HUDEP-2 (cell line): ENCODE measurements around the gene CCDC188.
"Not testable (repeated sequence)": the region's sequence is repeated elsewhere in the genome, so short reads cannot be mapped to it uniquely, and the experiment has no call there.

Experiments used
- DNase-seq, 76 experiments: peaks; one replicate each; lab custom pipeline; 2025; ENCODE audit not compliant: unreplicated experiment in 76 of 76; lab: John Stamatoyannopoulos, UW

Gene CCDC188

GRCh38 chr22:20172141-20172613 lies 21.3 kb upstream of the CCDC188 start:
- no peak for DNase-seq

GRCh38 chr22:20171288-20172140 lies 20.7 kb upstream of the CCDC188 start:
- DNase-seq, result no peak

- no peak for DNase-seq
These were observed 19.3 kb upstream of the CCDC188 start for GRCh38 chr22:20170170-20170569.

GRCh38 chr22:20169253-20169822 lies 18.5 kb upstream of the CCDC188 start:
- no peak for DNase-seq

- no peak for DNase-seq
These were observed 16.9 kb upstream of the CCDC188 start for GRCh38 chr22:20167643-20168322.

- DNase-seq, result no peak
These were observed 15.8 kb upstream of the CCDC188 start for GRCh38 chr22:20166703-20167102.

GRCh38 chr22:20165913-20166312 lies 15.1 kb upstream of the CCDC188 start:
- no peak for DNase-seq

GRCh38 chr22:20165421-20165820 lies 14.6 kb upstream of the CCDC188 start:
- no peak for DNase-seq

- DNase-seq, result no peak
These were observed 14.0 kb upstream of the CCDC188 start for GRCh38 chr22:20164863-20165262.

GRCh38 chr22:20160041-20160440 lies 9.2 kb upstream of the CCDC188 start:
- DNase-seq, result no peak

GRCh38 chr22:20159531-20159930 lies 8.7 kb upstream of the CCDC188 start:
- not testable (repeated sequence) for DNase-seq

- no peak for DNase-seq
These were observed 8.2 kb upstream of the CCDC188 start for GRCh38 chr22:20159076-20159475.

- DNase-seq, result no peak
These were observed 7.7 kb upstream of the CCDC188 start for GRCh38 chr22:20158391-20159036.

GRCh38 chr22:20157430-20158183 lies 6.8 kb upstream of the CCDC188 start:
- DNase-seq, result no peak

- peak in 67 of 76 experiments; percentile 7 to 86 (median 57) for DNase-seq
These were observed 6.0 kb upstream of the CCDC188 start for GRCh38 chr22:20156611-20157429.

GRCh38 chr22:20156042-20156389 lies 5.2 kb upstream of the CCDC188 start:
- no peak for DNase-seq

- DNase-seq, result no peak
These were observed 4.6 kb upstream of the CCDC188 start for GRCh38 chr22:20155330-20156041.

- DNase-seq, result no peak
These were observed 3.8 kb upstream of the CCDC188 start for GRCh38 chr22:20154602-20155187.

- no peak for DNase-seq
These were observed 3.1 kb upstream of the CCDC188 start for GRCh38 chr22:20153945-20154344.
